Stomach (tissue), 9 donors: ENCODE data around the gene PPP1R9A. TPM values are rescaled to one million over a fixed set of nuclear protein-coding genes. Genes with fewer than 3 reads are reported as not detected.

Experiments used
- DNase-seq, 2 donors: peaks; one replicate each; pipeline versions ENCODE4 v3.0.0 to v3.0.0-alpha.2; 2013 to 2019
- H3K27ac ChIP-seq, 5 donors: fragments of 200-600 bp in 4 of 5; sonication (generic) in 4 of 5; one replicate each; pipeline ENCODE4 v1.5.1; 2013 to 2019; ENCODE audit warnings: mild to moderate bottlenecking in 1 of 5, moderate library complexity in 1 of 5
- H3K27me3 ChIP-seq, 3 donors: fragments of 200-600 bp; sonication (generic); one replicate each; pipeline ENCODE4 v1.5.1; 2017 to 2019; ENCODE audit warnings: mixed run types in 1 of 3
- H3K36me3 ChIP-seq, 4 donors: fragments of 200-600 bp; sonication (generic); 1 replicate in 3 of 4; 2 replicates in 1 of 4; pipeline ENCODE4 v1.5.1; 2016 to 2019
- H3K4me1 ChIP-seq, 4 donors: fragments of 200-600 bp; sonication (generic); one replicate each; pipeline ENCODE4 v1.5.1; 2016 to 2019
- H3K4me3 ChIP-seq, 4 donors: fragments of 200-600 bp; sonication (generic) in 3 of 4; one replicate each; pipeline ENCODE4 v1.5.1; 2016 to 2019; ENCODE audit warnings: mild to moderate bottlenecking in 1 of 4
- H3K9me3 ChIP-seq, 4 donors: fragments of 200-600 bp; sonication (generic); one replicate each; pipeline ENCODE4 v1.5.1; 2016 to 2019
- CTCF ChIP-seq, 7 experiments: fragments of 450-650 bp in 4 of 7; fragments of 200-600 bp in 3 of 7; sonication (generic) in 3 of 7; IDR thresholded peaks; one replicate each; pipeline ENCODE4 v1.5.1; 2016 to 2019; ENCODE audit warnings: antibody characterized with exemption in 7 of 7, control low read depth in 2 of 7, mild to moderate bottlenecking in 1 of 7
- EP300 ChIP-seq: sonication (generic); formaldehyde crosslinking; IDR thresholded peaks from one replicate; pipeline ENCODE4 v1.6.1; 2017; ENCODE audit warnings: antibody characterized with exemption
- POLR2A ChIP-seq, 4 donors: fragments of 450-650 bp; IDR thresholded peaks; one replicate each; pipeline ENCODE4 v1.6.1; 2016; ENCODE audit warnings: antibody characterized with exemption in 4 of 4, control low read depth in 2 of 4, mild to moderate bottlenecking in 1 of 4, moderate library complexity in 1 of 4
- POLR2AphosphoS5 ChIP-seq, 3 donors: sonication (generic); formaldehyde crosslinking; IDR thresholded peaks; one replicate each; pipeline ENCODE4 v1.6.1; 2016; ENCODE audit warnings: antibody characterized with exemption in 3 of 3
- WGBS, 5 donors: extraction: QIAGEN DNeasy Blood & Tissue Kit in 3 of 5; methylation state at CpG; one replicate each; pipeline versions ENCODE4 v1.1.5 to v1.1.7; 2013 to 2018; 5-methylcytosine and 5-hydroxymethylcytosine counted together
- intact Hi-C: fragments of 100-400 bp; cut with DNase I; formaldehyde crosslinking; loops from one replicate; pipeline ENCODE4 v1.15.1; 2023; ENCODE audit warnings: low total_unique reads
- polyA plus RNA-seq, 3 donors: library from polyadenylated mRNA; stranded (reverse); fragments of 200-250 nt; gene quantifications; one replicate each; pipeline ENCODE4 v1.2.3, GENCODE V29; 2013
- total RNA-seq, 5 donors: library from RNA; depleted of rRNA; stranded (reverse); fragments of >200 nt; gene quantifications; one replicate each; pipeline versions ENCODE4 v1.1.0 to v1.2.3, GENCODE V29; 2014 to 2016
- donor health status: healthy with polysubstance abuse.
- donor health status: Bipolar disorder and iron deficiency.
- donor health status: healthy.

PPP1R9A gene
- total and polyA plus RNA-seq, 8 donors = 1.4 to 37.1 (median 12.5) TPM

- Histone ChIP-seq H3K27ac (no peak overlapping the region), H3K4me1 (peaks cover 0 to 28% (median 9%) of the 10 kb centered on the region in 4 donors), H3K36me3 (no peaks in the 10 kb centered on the region), H3K27me3 (no peaks in the 10 kb centered on the region), H3K9me3 (peaks cover 0 to 3% (median 0%) of the 10 kb centered on the region in 4 donors), H3K4me3 (no peak overlapping the region)
- 80 to 89% (median 86%) methylated on average over 1 of the region's 1 CpG for WGBS, 5 donors
- intact Hi-C loops = no loop called here
- TF ChIP-seq CTCF (IDR thresholded peaks at IDR 0.05) (no peak), EP300 (no peak), POLR2AphosphoS5 (IDR thresholded peaks at IDR 0.05) (no peak), POLR2A (IDR thresholded peaks at IDR 0.05) (no peak)
- no peak for DNase-seq
Observed at GRCh38 chr7:94957061-94957460, 49.7 kb downstream of the PPP1R9A start.

GRCh38 chr7:94962661-94963060 is 55.3 kb downstream of the PPP1R9A start:
- Histone ChIP-seq H3K27ac (no peak overlapping the region), H3K4me3 (no peak overlapping the region), H3K9me3 (peaks cover 0 to 7% (median 0%) of the 10 kb centered on the region in 4 donors), H3K36me3 (no peaks in the 10 kb centered on the region), H3K27me3 (no peaks in the 10 kb centered on the region), H3K4me1 (peaks cover 0 to 24% (median 9%) of the 10 kb centered on the region in 4 donors)
- intact Hi-C loops = no loop called here
- no peak for DNase-seq
- TF ChIP-seq EP300 = no peak
- 84 to 92% (median 85%) methylated on average over 2 of the region's 2 CpGs for WGBS, 5 donors

- Histone ChIP-seq H3K27ac (no peak overlapping the region), H3K9me3 (peaks cover 0 to 7% (median 0%) of the 10 kb centered on the region in 4 donors), H3K36me3 (no peaks in the 10 kb centered on the region), H3K4me1 (peaks cover 0 to 36% (median 22%) of the 10 kb centered on the region in 4 donors), H3K27me3 (no peaks in the 10 kb centered on the region), H3K4me3 (no peak overlapping the region)
- peak in 1 of 2 donors; percentile 50 for DNase-seq
- no peak for TF ChIP-seq CTCF (IDR thresholded peaks at IDR 0.05)
- TF ChIP-seq EP300 = no peak
- TF ChIP-seq POLR2A (IDR thresholded peaks at IDR 0.05) = no peak
- no peak for TF ChIP-seq POLR2AphosphoS5 (IDR thresholded peaks at IDR 0.05)
- intact Hi-C loops = no loop called here
- 42 to 62% (median 46%) methylated on average over 7 to 8 of the region's 8 CpGs for WGBS, 5 donors
Observed at GRCh38 chr7:94969434-94970084, 62.2 kb downstream of the PPP1R9A start.

- H3K27me3 ChIP-seq = no peaks in the 10 kb centered on the region
- no peak for DNase-seq
- no peak overlapping the region for H3K4me3 ChIP-seq
- intact Hi-C loops = no loop called here
- peaks cover 0 to under 1% (median 0%) of the 10 kb centered on the region in 4 donors for H3K9me3 ChIP-seq
- no peaks in the 10 kb centered on the region for H3K36me3 ChIP-seq
- TF ChIP-seq POLR2A (IDR thresholded peaks at IDR 0.05) (no peak), CTCF (IDR thresholded peaks at IDR 0.05) (no peak), EP300 (no peak), POLR2AphosphoS5 (IDR thresholded peaks at IDR 0.05) (no peak)
- 78 to 87% (median 83%) methylated on average over 7 of the region's 7 CpGs for WGBS, 5 donors
- H3K4me1 ChIP-seq = peaks cover 0 to 42% (median 27%) of the 10 kb centered on the region in 4 donors
- no peak overlapping the region for H3K27ac ChIP-seq
Observed at GRCh38 chr7:94970085-94970576, 62.7 kb downstream of the PPP1R9A start.
